Skeletal muscle cell (primary cell): Measurements from ENCODE around the gene DYNC1I2.
"Not testable (repeated sequence)": the region's sequence is repeated elsewhere in the genome, so short reads cannot be mapped to it uniquely, and the experiment has no call there.

Experiments used
- DNase-seq: peaks from one replicate; pipeline ENCODE4 v3.0.0-alpha.2; 2010; ENCODE audit warnings: low read depth
- H3K4me3 ChIP-seq: 2 replicates; pipeline ENCODE4 v1.5.1; 2011; ENCODE audit warnings: low read depth, mild to moderate bottlenecking, control low read depth, low read length, moderate library complexity

Gene DYNC1I2

GRCh38 chr2:171762879-171763573 is 75.8 kb downstream of the DYNC1I2 start:
- DNase-seq, result peak; percentile 41
- no peak overlapping the region for H3K4me3 ChIP-seq

- no peak for DNase-seq
- no peak overlapping the region for H3K4me3 ChIP-seq
Measured at GRCh38 chr2:171763602-171764001, 76.3 kb downstream of the DYNC1I2 start.

GRCh38 chr2:171771463-171771862 is 84.2 kb downstream of the DYNC1I2 start:
- no peak for DNase-seq
- H3K4me3 ChIP-seq, result no peak overlapping the region

GRCh38 chr2:171772373-171772772 is 85.1 kb downstream of the DYNC1I2 start:
- H3K4me3 ChIP-seq, result no peak overlapping the region
- no peak for DNase-seq

- DNase-seq, H3K4me3 ChIP-seq: not testable (repeated sequence)
Measured at GRCh38 chr2:171774581-171774980, 87.3 kb downstream of the DYNC1I2 start.

- H3K4me3 ChIP-seq, result no peak overlapping the region
- no peak for DNase-seq
Measured at GRCh38 chr2:171778515-171778914, 91.2 kb downstream of the DYNC1I2 start.

- H3K4me3 ChIP-seq, result no peak overlapping the region
- DNase-seq, result no peak
Measured at GRCh38 chr2:171785450-171785849, 98.2 kb downstream of the DYNC1I2 start.

- DNase-seq, result no peak
- H3K4me3 ChIP-seq, result no peak overlapping the region
Measured at GRCh38 chr2:171787333-171788072, 100.2 kb downstream of the DYNC1I2 start.

GRCh38 chr2:171788316-171788993 is 101.2 kb downstream of the DYNC1I2 start:
- no peak for DNase-seq
- no peak overlapping the region for H3K4me3 ChIP-seq

GRCh38 chr2:171789956-171790355 is 102.7 kb downstream of the DYNC1I2 start:
- H3K4me3 ChIP-seq, result no peak overlapping the region
- no peak for DNase-seq

GRCh38 chr2:171791361-171791760 is 104.1 kb downstream of the DYNC1I2 start:
- DNase-seq, result no peak
- H3K4me3 ChIP-seq, result no peak overlapping the region

- no peak for DNase-seq
- no peak overlapping the region for H3K4me3 ChIP-seq
Measured at GRCh38 chr2:171792157-171792556, 104.9 kb downstream of the DYNC1I2 start.

GRCh38 chr2:171792886-171793580 is 105.8 kb downstream of the DYNC1I2 start:
- H3K4me3 ChIP-seq, result no peak overlapping the region
- DNase-seq, result no peak

GRCh38 chr2:171793691-171794678 is 106.7 kb downstream of the DYNC1I2 start:
- DNase-seq, result no peak
- no peak overlapping the region for H3K4me3 ChIP-seq

- no peak overlapping the region for H3K4me3 ChIP-seq
- DNase-seq, result no peak
Measured at GRCh38 chr2:171794918-171795317, 107.6 kb downstream of the DYNC1I2 start.
